K562 (cell line): Measurements from ENCODE around the gene ANK3. TPM values are rescaled to one million over a fixed set of nuclear protein-coding genes. Genes with fewer than 3 reads are reported as not detected.

Experiments used
- HDAC6 ChIP-seq: IDR thresholded peaks from 2 replicates; pipeline ENCODE4 v1.6.1; 2012; ENCODE audit warnings: low read depth, mild to moderate bottlenecking, control low read depth, inconsistent platforms, low read length, moderate library complexity
- ZNF76 ChIP-seq: fragments of 250-450 bp; sonication (Bioruptor Pico); IDR thresholded peaks from 2 replicates; pipeline ENCODE4 v1.4.0; 2020; ENCODE audit warnings: mild to moderate bottlenecking, moderate library complexity, borderline replicate concordance
- polyA plus RNA-seq, 8 experiments: library from polyadenylated mRNA; depleted of rRNA in 4 of 8; stranded (reverse) in 5 of 8; unstranded in 3 of 8; fragments of >200 nt; fragmentation: Nextera tagmentation in 2 of 8; fragmentation: Illumina TruSeq in 1 of 8; extraction: Ambion mirVana in 2 of 8; extraction: Trizol in 1 of 8; gene quantifications; 2 replicates each; pipeline versions ENCODE4 v1.2.1 to v1.2.3, GENCODE V29; 2011 to 2014; ENCODE audit warnings: inconsistent platforms in 1 of 8, missing spikeins in 1 of 8
- total RNA-seq, 7 experiments: library from RNA; depleted of rRNA in 6 of 7; stranded (reverse); fragments of >200 nt in 6 of 7; fragmentation: Illumina TruSeq in 2 of 7; extraction: Trizol in 2 of 7; gene quantifications; 2 replicates each; pipeline versions ENCODE4 v1.2.1 to v1.2.3, GENCODE V29; 2011 to 2021; ENCODE audit warnings: low replicate concordance in 1 of 7
- TF ChIP-seq, protein P1 (sequence below), 2 experiments: fragments of 450-650 bp in 1 of 2; sonication (generic) in 1 of 2; formaldehyde crosslinking in 1 of 2; IDR thresholded peaks; 2 replicates each; pipeline versions ENCODE4 v1.7.1 to v1.9.0; 2016 to 2022; ENCODE audit warnings: inconsistent platforms in 1 of 2, mild to moderate bottlenecking in 1 of 2, missing genetic modification reagents in 1 of 2
- TF ChIP-seq, protein P2 (sequence below): sonication (generic); formaldehyde crosslinking; IDR thresholded peaks from 2 replicates; pipeline ENCODE4 v1.8.1; 2023; ENCODE audit warnings: mild to moderate bottlenecking, missing genetic modification reagents

Gene ANK3
- total and polyA plus RNA-seq, 9 of the 15 experiments (the other 6 are each of a cell fraction or from before 2014, with no cell fraction given): 10.0 to 32.3 (median 17.9) TPM

DNA sequence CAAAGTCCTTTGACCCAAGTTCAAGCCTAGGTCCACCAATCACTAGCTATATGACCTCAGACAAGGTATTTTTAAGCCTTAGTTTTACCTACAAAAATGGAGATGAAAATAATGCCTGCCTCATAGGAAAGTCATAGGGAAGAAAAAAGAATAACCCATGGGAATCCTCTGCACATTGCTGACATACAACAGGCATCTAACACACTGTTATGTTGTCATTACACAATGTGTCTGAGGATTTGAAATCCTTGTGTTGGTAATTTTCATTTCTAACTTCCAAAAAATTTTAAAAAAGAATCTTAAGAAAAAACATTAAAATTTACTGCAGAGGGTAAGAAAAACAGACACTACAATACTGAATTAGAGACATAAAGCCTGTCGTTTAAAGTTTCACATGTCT is 5.7 kb downstream of the ANK3 start (continued):
- TF ChIP-seq, protein P1, sequence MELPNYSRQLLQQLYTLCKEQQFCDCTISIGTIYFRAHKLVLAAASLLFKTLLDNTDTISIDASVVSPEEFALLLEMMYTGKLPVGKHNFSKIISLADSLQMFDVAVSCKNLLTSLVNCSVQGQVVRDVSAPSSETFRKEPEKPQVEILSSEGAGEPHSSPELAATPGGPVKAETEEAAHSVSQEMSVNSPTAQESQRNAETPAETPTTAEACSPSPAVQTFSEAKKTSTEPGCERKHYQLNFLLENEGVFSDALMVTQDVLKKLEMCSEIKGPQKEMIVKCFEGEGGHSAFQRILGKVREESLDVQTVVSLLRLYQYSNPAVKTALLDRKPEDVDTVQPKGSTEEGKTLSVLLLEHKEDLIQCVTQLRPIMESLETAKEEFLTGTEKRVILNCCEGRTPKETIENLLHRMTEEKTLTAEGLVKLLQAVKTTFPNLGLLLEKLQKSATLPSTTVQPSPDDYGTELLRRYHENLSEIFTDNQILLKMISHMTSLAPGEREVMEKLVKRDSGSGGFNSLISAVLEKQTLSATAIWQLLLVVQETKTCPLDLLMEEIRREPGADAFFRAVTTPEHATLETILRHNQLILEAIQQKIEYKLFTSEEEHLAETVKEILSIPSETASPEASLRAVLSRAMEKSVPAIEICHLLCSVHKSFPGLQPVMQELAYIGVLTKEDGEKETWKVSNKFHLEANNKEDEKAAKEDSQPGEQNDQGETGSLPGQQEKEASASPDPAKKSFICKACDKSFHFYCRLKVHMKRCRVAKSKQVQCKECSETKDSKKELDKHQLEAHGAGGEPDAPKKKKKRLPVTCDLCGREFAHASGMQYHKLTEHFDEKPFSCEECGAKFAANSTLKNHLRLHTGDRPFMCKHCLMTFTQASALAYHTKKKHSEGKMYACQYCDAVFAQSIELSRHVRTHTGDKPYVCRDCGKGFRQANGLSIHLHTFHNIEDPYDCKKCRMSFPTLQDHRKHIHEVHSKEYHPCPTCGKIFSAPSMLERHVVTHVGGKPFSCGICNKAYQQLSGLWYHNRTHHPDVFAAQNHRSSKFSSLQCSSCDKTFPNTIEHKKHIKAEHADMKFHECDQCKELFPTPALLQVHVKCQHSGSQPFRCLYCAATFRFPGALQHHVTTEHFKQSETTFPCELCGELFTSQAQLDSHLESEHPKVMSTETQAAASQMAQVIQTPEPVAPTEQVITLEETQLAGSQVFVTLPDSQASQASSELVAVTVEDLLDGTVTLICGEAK (IDR thresholded peaks at IDR 0.05): no peak
- TF ChIP-seq, protein P1 (CRISPR knock-in tag; IDR thresholded peaks at IDR 0.05): no peak
- TF ChIP-seq HDAC6 (no peak), ZNF76 (CRISPR knock-in tag) (no peak)
- TF ChIP-seq, protein P2, sequence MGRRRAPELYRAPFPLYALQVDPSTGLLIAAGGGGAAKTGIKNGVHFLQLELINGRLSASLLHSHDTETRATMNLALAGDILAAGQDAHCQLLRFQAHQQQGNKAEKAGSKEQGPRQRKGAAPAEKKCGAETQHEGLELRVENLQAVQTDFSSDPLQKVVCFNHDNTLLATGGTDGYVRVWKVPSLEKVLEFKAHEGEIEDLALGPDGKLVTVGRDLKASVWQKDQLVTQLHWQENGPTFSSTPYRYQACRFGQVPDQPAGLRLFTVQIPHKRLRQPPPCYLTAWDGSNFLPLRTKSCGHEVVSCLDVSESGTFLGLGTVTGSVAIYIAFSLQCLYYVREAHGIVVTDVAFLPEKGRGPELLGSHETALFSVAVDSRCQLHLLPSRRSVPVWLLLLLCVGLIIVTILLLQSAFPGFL (CRISPR knock-in tag): no peak
